Neural progenitor cell (in vitro differentiated cells): ENCODE data around the gene TECTA. TPM values are rescaled to one million over a fixed set of nuclear protein-coding genes. Genes with fewer than 3 reads are reported as not detected.

Experiments
- DNase-seq: peaks from one replicate; pipeline ENCODE4 v3.0.0-alpha.2; 2016; ENCODE audit warnings: low spot score
- H2AFZ ChIP-seq: fragments of 200-600 bp; sonication (generic); replicated peaks from 2 replicates; pipeline ENCODE4 v1.6.1; 2016; ENCODE audit warnings: antibody characterized with exemption
- H3F3A ChIP-seq: fragments of 200-600 bp; sonication (generic); 2 replicates; pipeline ENCODE4 v1.6.1; 2016; ENCODE audit warnings: antibody characterized with exemption, low read depth
- H3K27ac ChIP-seq: fragments of 200-600 bp; sonication (generic); 2 replicates; pipeline ENCODE4 v1.5.1; 2016; ENCODE audit warnings: mild to moderate bottlenecking
- H3K27me3 ChIP-seq: fragments of 200-600 bp; sonication (generic); 2 replicates; pipeline ENCODE4 v1.6.1; 2016; ENCODE audit warnings: mild to moderate bottlenecking, moderate library complexity
- H3K36me3 ChIP-seq: fragments of 200-600 bp; sonication (generic); 2 replicates; pipeline ENCODE4 v1.5.1; 2016
- H3K4me1 ChIP-seq: fragments of 200-600 bp; sonication (generic); 2 replicates; pipeline ENCODE4 v1.6.1; 2016; ENCODE audit warnings: mixed run types
- H3K4me2 ChIP-seq: fragments of 200-600 bp; sonication (generic); 2 replicates; pipeline ENCODE4 v1.6.1; 2016
- H3K4me3 ChIP-seq: fragments of 200-600 bp; sonication (generic); 2 replicates; pipeline ENCODE4 v1.5.1; 2016
- H3K79me2 ChIP-seq: fragments of 200-600 bp; sonication (generic); 2 replicates; pipeline ENCODE4 v1.6.1; 2016; ENCODE audit warnings: low read depth
- H3K9ac ChIP-seq: fragments of 200-600 bp; sonication (generic); 2 replicates; pipeline ENCODE4 v1.6.1; 2016
- H3K9me3 ChIP-seq: fragments of 200-600 bp; sonication (generic); 2 replicates; pipeline ENCODE4 v1.5.1; 2016; ENCODE audit warnings: low read depth
- H4K20me1 ChIP-seq: fragments of 200-600 bp; sonication (generic); 2 replicates; pipeline ENCODE4 v1.6.1; 2016; ENCODE audit warnings: low read depth
- H3K27ac Mint-ChIP-seq: 3 replicates; pipeline ENCODE4 v1.8.0; 2021; ENCODE audit warnings: mixed read lengths
- H3K27me3 Mint-ChIP-seq: 2 replicates; pipeline ENCODE4 v1.8.0; 2022; ENCODE audit warnings: low read depth, mild to moderate bottlenecking, inconsistent platforms, moderate library complexity, mixed read lengths; ENCODE audit not compliant: insufficient read depth
- H3K36me3 Mint-ChIP-seq: 3 replicates; pipeline ENCODE4 v1.8.0; 2021; ENCODE audit warnings: mixed read lengths
- H3K4me1 Mint-ChIP-seq: 3 replicates; pipeline ENCODE4 v1.8.0; 2021; ENCODE audit warnings: mixed read lengths
- H3K4me3 Mint-ChIP-seq: 3 replicates; pipeline ENCODE4 v1.8.0; 2021; ENCODE audit warnings: mild to moderate bottlenecking, moderate library complexity, mixed read lengths
- H3K9me3 Mint-ChIP-seq: 3 replicates; pipeline ENCODE4 v1.8.0; 2020; ENCODE audit warnings: mixed read lengths
- EZH2 ChIP-seq: fragments of 200-600 bp; sonication (generic); IDR thresholded peaks from 2 replicates; pipeline ENCODE4 v1.6.1; 2017; ENCODE audit warnings: antibody characterized with exemption, mild to moderate bottlenecking, moderate library complexity
- EZH2phosphoT487 ChIP-seq: fragments of 200-600 bp; sonication (generic); IDR thresholded peaks from 2 replicates; pipeline ENCODE4 v1.6.1; 2017; ENCODE audit warnings: antibody characterized with exemption
- total RNA-seq: library from RNA; depleted of rRNA; stranded (reverse); fragments of >200 nt; gene quantifications from 2 replicates; pipeline ENCODE4 v1.2.3, GENCODE V29; 2015; ENCODE audit warnings: low replicate concordance
- TF ChIP-seq, protein P1 (sequence below): fragments of 200-600 bp; sonication (generic); IDR thresholded peaks from 2 replicates; pipeline ENCODE4 v1.5.1; 2017; ENCODE audit warnings: antibody characterized with exemption, mild to moderate bottlenecking

TECTA gene
- total RNA-seq, 1 donor from 2014 or later, result 0.84 TPM

DNA sequence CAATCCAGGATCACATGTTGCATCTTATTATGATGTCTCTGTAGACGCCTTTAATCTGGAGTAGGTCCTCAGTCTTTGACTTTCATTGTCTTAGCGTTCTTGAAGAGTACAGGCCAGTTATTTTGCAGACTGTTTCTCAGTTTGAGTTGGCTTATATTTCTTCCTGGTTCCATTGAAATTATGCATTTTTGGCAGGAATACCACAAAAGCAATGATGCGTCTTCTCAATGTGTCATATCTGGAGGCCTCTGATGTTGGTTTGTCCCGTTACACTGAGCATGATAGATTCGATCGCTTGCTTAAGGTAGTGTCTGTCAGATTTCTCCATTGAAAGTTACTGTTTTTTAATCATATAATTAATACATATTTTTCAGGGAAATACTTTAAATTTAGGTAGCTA is 30.6 kb downstream of the TECTA start:
- Mint-ChIP-seq H3K27me3 (no peaks in the 10 kb centered on the region), H3K4me3 (no peak overlapping the region), H3K9me3 (no peaks in the 10 kb centered on the region), H3K27ac (no peak overlapping the region), H3K4me1 (peaks cover 15% of the 10 kb centered on the region), H3K36me3 (peaks cover 4% of the 10 kb centered on the region)
- Histone ChIP-seq H4K20me1 (no peaks in the 10 kb centered on the region), H3K4me1 (no peaks in the 10 kb centered on the region), H3K27ac (no peak overlapping the region), H3F3A (no peaks in the 10 kb centered on the region), H3K79me2 (no peaks in the 10 kb centered on the region), H2AFZ (no peak overlapping the region), H3K9ac (no peak overlapping the region), H3K4me2 (no peak overlapping the region), H3K9me3 (no peaks in the 10 kb centered on the region), H3K36me3 (no peaks in the 10 kb centered on the region), H3K4me3 (no peak overlapping the region), H3K27me3 (no peaks in the 10 kb centered on the region)
- no peak for DNase-seq
- TF ChIP-seq EZH2, result no peak
- no peak for TF ChIP-seq EZH2phosphoT487
- TF ChIP-seq, protein P1, sequence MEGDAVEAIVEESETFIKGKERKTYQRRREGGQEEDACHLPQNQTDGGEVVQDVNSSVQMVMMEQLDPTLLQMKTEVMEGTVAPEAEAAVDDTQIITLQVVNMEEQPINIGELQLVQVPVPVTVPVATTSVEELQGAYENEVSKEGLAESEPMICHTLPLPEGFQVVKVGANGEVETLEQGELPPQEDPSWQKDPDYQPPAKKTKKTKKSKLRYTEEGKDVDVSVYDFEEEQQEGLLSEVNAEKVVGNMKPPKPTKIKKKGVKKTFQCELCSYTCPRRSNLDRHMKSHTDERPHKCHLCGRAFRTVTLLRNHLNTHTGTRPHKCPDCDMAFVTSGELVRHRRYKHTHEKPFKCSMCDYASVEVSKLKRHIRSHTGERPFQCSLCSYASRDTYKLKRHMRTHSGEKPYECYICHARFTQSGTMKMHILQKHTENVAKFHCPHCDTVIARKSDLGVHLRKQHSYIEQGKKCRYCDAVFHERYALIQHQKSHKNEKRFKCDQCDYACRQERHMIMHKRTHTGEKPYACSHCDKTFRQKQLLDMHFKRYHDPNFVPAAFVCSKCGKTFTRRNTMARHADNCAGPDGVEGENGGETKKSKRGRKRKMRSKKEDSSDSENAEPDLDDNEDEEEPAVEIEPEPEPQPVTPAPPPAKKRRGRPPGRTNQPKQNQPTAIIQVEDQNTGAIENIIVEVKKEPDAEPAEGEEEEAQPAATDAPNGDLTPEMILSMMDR, result no peak

DNA sequence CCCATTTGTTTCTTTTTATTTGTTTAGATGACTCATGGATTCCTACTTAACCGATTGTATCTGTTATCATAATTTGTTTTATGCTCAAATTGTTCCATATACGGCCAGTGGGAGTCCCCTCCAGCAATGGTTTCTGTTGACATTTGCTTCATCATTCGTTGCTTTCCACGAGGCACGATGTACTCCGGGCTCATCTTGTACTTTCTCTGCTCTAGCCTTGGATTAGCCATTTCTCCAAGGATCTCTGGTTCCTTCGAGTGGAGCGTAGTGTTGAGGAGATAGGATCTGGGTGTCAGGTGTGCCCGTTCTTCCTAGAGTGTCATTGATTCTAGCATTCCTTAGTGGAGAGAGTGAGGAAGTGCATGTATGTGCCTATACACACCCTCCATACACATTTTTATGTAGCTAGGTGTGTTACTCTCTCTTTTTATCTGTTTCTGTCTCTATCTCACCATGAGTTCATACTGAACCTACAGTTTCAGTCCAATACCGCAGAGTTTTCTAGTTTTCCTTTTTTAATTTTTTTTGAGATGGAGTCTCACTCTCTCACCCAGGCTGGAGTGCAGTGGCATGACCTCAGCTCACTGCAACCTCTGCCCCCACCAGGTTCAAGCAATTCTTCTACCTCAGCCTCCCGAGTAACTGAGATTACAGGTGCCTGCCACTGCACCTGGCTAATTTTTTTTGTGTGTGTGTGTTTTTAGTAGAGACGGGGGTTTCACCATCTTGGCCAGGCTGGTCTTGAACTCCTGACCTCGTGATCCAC is 31.4 kb downstream of the TECTA start:
- Histone ChIP-seq H3K9ac (no peak overlapping the region), H3K27ac (no peak overlapping the region), H3K9me3 (no peaks in the 10 kb centered on the region), H3F3A (no peaks in the 10 kb centered on the region), H3K36me3 (no peaks in the 10 kb centered on the region), H3K27me3 (no peaks in the 10 kb centered on the region), H3K4me3 (no peak overlapping the region), H3K4me2 (no peak overlapping the region), H2AFZ (no peak overlapping the region), H3K4me1 (no peaks in the 10 kb centered on the region), H3K79me2 (no peaks in the 10 kb centered on the region), H4K20me1 (no peaks in the 10 kb centered on the region)
- H3K27me3 Mint-ChIP-seq, result peaks cover 2% of the 10 kb centered on the region
- H3K36me3 Mint-ChIP-seq, result peaks cover 4% of the 10 kb centered on the region
- H3K4me3 Mint-ChIP-seq, result no peak overlapping the region
- no peak for DNase-seq
- TF ChIP-seq, protein P1, result no peak
- no peak for TF ChIP-seq EZH2phosphoT487
- TF ChIP-seq EZH2, result no peak
- H3K9me3 Mint-ChIP-seq, result no peaks in the 10 kb centered on the region
- peaks cover 8% of the 10 kb centered on the region for H3K4me1 Mint-ChIP-seq
- no peak overlapping the region for H3K27ac Mint-ChIP-seq

DNA sequence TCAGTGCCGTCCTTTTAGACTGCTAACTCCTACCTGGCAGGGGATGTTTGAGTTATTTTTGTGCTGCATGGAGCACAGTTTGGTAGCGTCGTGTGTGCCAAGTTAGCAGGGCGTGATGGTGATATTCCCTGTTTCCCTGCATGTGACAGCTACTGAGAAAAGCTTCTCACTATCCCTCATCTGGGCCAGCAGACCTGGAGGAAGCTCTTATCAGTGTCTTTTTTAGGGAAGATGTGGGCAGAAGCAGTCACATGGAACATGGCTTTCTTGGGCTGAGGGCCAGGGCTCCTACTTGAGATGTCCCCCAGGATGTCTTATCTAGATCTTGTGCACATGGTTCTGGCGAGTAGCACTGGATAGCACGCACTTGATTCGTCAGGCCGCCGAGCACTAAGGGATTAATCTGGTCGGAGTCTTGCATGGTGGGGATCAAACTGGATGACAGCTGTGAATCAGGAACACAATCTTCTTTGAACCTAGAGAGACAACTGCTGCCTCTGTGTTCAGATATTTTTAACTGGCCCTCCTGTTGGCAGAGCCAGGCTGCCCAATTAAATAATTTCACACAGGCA is 33.8 kb downstream of the TECTA start:
- H3K4me1 Mint-ChIP-seq, result peaks cover 8% of the 10 kb centered on the region
- Histone ChIP-seq H4K20me1 (no peaks in the 10 kb centered on the region), H3K79me2 (no peaks in the 10 kb centered on the region), H3K4me1 (no peaks in the 10 kb centered on the region), H3F3A (no peaks in the 10 kb centered on the region), H3K4me2 (no peak overlapping the region), H3K9ac (no peak overlapping the region), H2AFZ (no peak overlapping the region), H3K27me3 (no peaks in the 10 kb centered on the region), H3K36me3 (no peaks in the 10 kb centered on the region), H3K27ac (no peak overlapping the region), H3K9me3 (no peaks in the 10 kb centered on the region), H3K4me3 (no peak overlapping the region)
- no peaks in the 10 kb centered on the region for H3K9me3 Mint-ChIP-seq
- H3K4me3 Mint-ChIP-seq, result no peak overlapping the region
- TF ChIP-seq, protein P1, result no peak
- TF ChIP-seq EZH2 (no peak), EZH2phosphoT487 (no peak)
- no peak overlapping the region for H3K27ac Mint-ChIP-seq
- H3K36me3 Mint-ChIP-seq, result no peaks in the 10 kb centered on the region
- peaks cover 2% of the 10 kb centered on the region for H3K27me3 Mint-ChIP-seq
- no peak for DNase-seq
